HEK293 (cell line): Measurements from ENCODE around the gene TECR.

Source experiments
- CTCF ChIP-seq: fragments of 450-650 bp; formaldehyde crosslinking; IDR thresholded peaks from 2 replicates; pipeline ENCODE4 v1.5.1; 2016; ENCODE audit warnings: missing biosample characterization, missing genetic modification characterization
- GLI4 ChIP-seq: fragments of 450-650 bp; formaldehyde crosslinking; IDR thresholded peaks from 2 replicates; pipeline ENCODE4 v1.5.1; 2016; ENCODE audit warnings: missing biosample characterization, missing genetic modification characterization
- KLF7 ChIP-seq: fragments of 450-650 bp; formaldehyde crosslinking; IDR thresholded peaks from 2 replicates; pipeline ENCODE4 v1.5.1; 2016; ENCODE audit warnings: missing biosample characterization, missing genetic modification characterization, borderline replicate concordance
- KLF8 ChIP-seq: fragments of 450-650 bp; formaldehyde crosslinking; IDR thresholded peaks from 2 replicates; pipeline ENCODE4 v1.5.1; 2016; ENCODE audit warnings: missing biosample characterization, missing genetic modification characterization
- OSR2 ChIP-seq: fragments of 450-650 bp; formaldehyde crosslinking; IDR thresholded peaks from 2 replicates; pipeline ENCODE4 v1.5.1; 2016; ENCODE audit warnings: missing biosample characterization, missing genetic modification characterization
- OVOL3 ChIP-seq: fragments of 450-650 bp; formaldehyde crosslinking; IDR thresholded peaks from 2 replicates; pipeline ENCODE4 v1.5.1; 2016; ENCODE audit warnings: missing biosample characterization, missing genetic modification characterization
- PBX3 ChIP-seq: sonication (generic); formaldehyde crosslinking; IDR thresholded peaks from 2 replicates; pipeline ENCODE4 v1.8.1; 2022; ENCODE audit warnings: mild to moderate bottlenecking, moderate library complexity, missing genetic modification reagents
- SP7 ChIP-seq: fragments of 450-650 bp; formaldehyde crosslinking; IDR thresholded peaks from 2 replicates; pipeline ENCODE4 v1.5.1; 2016; ENCODE audit warnings: missing biosample characterization, missing genetic modification characterization
- TCF7L2 ChIP-seq: IDR thresholded peaks from 2 replicates; pipeline ENCODE4 v1.6.1; 2011; ENCODE audit warnings: low read depth, mild to moderate bottlenecking, inconsistent platforms, low read length, moderate library complexity, borderline replicate concordance
- ZBTB21 ChIP-seq: fragments of 450-650 bp; formaldehyde crosslinking; IDR thresholded peaks from 2 replicates; pipeline ENCODE4 v1.5.1; 2017; ENCODE audit warnings: missing biosample characterization, missing genetic modification characterization
- ZBTB8A ChIP-seq: fragments of 450-650 bp; formaldehyde crosslinking; IDR thresholded peaks from 2 replicates; pipeline ENCODE4 v1.5.1; 2016; ENCODE audit warnings: missing biosample characterization, missing genetic modification characterization
- ZEB2 ChIP-seq: fragments of 450-650 bp; formaldehyde crosslinking; IDR thresholded peaks from 2 replicates; pipeline ENCODE4 v1.5.1; 2016; ENCODE audit warnings: missing biosample characterization, missing genetic modification characterization
- ZFP37 ChIP-seq: fragments of 450-650 bp; formaldehyde crosslinking; IDR thresholded peaks from 2 replicates; pipeline ENCODE4 v1.5.1; 2016; ENCODE audit warnings: missing biosample characterization, missing genetic modification characterization
- ZNF138 ChIP-seq: fragments of 450-650 bp; formaldehyde crosslinking; IDR thresholded peaks from 2 replicates; pipeline ENCODE4 v1.5.1; 2016; ENCODE audit warnings: missing biosample characterization, missing genetic modification characterization, borderline replicate concordance
- ZNF140 ChIP-seq: fragments of 450-650 bp; formaldehyde crosslinking; IDR thresholded peaks from 2 replicates; pipeline ENCODE4 v1.5.1; 2016; ENCODE audit warnings: missing biosample characterization, missing genetic modification characterization
- ZNF146 ChIP-seq: fragments of 450-650 bp; formaldehyde crosslinking; IDR thresholded peaks from 2 replicates; pipeline ENCODE4 v1.5.1; 2016; ENCODE audit warnings: missing biosample characterization, missing genetic modification characterization
- ZNF2 ChIP-seq: fragments of 450-650 bp; formaldehyde crosslinking; IDR thresholded peaks from 2 replicates; pipeline ENCODE4 v1.5.1; 2016; ENCODE audit warnings: missing biosample characterization, missing genetic modification characterization
- ZNF248 ChIP-seq: fragments of 450-650 bp; formaldehyde crosslinking; IDR thresholded peaks from 2 replicates; pipeline ENCODE4 v1.5.1; 2017; ENCODE audit warnings: missing biosample characterization, missing genetic modification characterization
- ZNF266 ChIP-seq: fragments of 450-650 bp; formaldehyde crosslinking; IDR thresholded peaks from 2 replicates; pipeline ENCODE4 v1.5.1; 2016; ENCODE audit warnings: missing biosample characterization, missing genetic modification characterization, low read depth
- ZNF341 ChIP-seq: fragments of 450-650 bp; formaldehyde crosslinking; IDR thresholded peaks from 2 replicates; pipeline ENCODE4; 2016; ENCODE audit warnings: low read depth, missing biosample characterization, missing genetic modification characterization
- ZNF394 ChIP-seq: fragments of 450-650 bp; formaldehyde crosslinking; IDR thresholded peaks from 2 replicates; pipeline ENCODE4 v1.5.1; 2016; ENCODE audit warnings: missing biosample characterization, missing genetic modification characterization, mild to moderate bottlenecking, moderate library complexity, borderline replicate concordance
- ZNF426 ChIP-seq: fragments of 450-650 bp; formaldehyde crosslinking; IDR thresholded peaks from 2 replicates; pipeline ENCODE4 v1.5.1; 2017; ENCODE audit warnings: missing biosample characterization, missing genetic modification characterization, mild to moderate bottlenecking, inconsistent platforms, moderate library complexity
- ZNF501 ChIP-seq: fragments of 450-650 bp; formaldehyde crosslinking; IDR thresholded peaks from 2 replicates; pipeline ENCODE4 v1.5.1; 2016; ENCODE audit warnings: missing biosample characterization, missing genetic modification characterization
- ZNF544 ChIP-seq: fragments of 450-650 bp; formaldehyde crosslinking; IDR thresholded peaks from 2 replicates; pipeline ENCODE4 v1.5.0; 2017; ENCODE audit warnings: missing biosample characterization, missing genetic modification characterization
- ZNF549 ChIP-seq: fragments of 450-650 bp; IDR thresholded peaks from 2 replicates; pipeline ENCODE4 v1.5.1; 2018; ENCODE audit warnings: missing biosample characterization, missing genetic modification characterization, mild to moderate bottlenecking, inconsistent platforms, moderate library complexity
- ZNF555 ChIP-seq: fragments of 450-650 bp; formaldehyde crosslinking; conservative IDR thresholded peaks from 2 replicates; pipeline ENCODE4 v1.5.1; 2017; ENCODE audit warnings: missing biosample characterization, mild to moderate bottlenecking, missing genetic modification characterization, inconsistent platforms
- ZNF623 ChIP-seq: fragments of 450-650 bp; formaldehyde crosslinking; IDR thresholded peaks from 2 replicates; pipeline ENCODE4 v1.5.1; 2016; ENCODE audit warnings: missing biosample characterization, missing genetic modification characterization
- ZNF76 ChIP-seq: fragments of 450-650 bp; formaldehyde crosslinking; IDR thresholded peaks from 2 replicates; pipeline ENCODE4; 2016; ENCODE audit warnings: low read depth, missing biosample characterization, missing genetic modification characterization, borderline replicate concordance
- TF ChIP-seq, protein P1 (sequence below): fragments of 450-650 bp; formaldehyde crosslinking; optimal IDR thresholded peaks from 2 replicates; pipeline ENCODE3; 2016; ENCODE audit warnings: missing biosample characterization, mild to moderate bottlenecking, missing genetic modification characterization
- TF ChIP-seq, protein P2 (sequence below): fragments of 450-650 bp; formaldehyde crosslinking; IDR thresholded peaks from 2 replicates; pipeline ENCODE4 v1.5.1; 2016; ENCODE audit warnings: missing biosample characterization, missing genetic modification characterization
- TF ChIP-seq, protein P3 (sequence below): fragments of 450-650 bp; formaldehyde crosslinking; IDR thresholded peaks from 2 replicates; pipeline ENCODE4 v1.5.1; 2016; ENCODE audit warnings: missing biosample characterization, missing genetic modification characterization

The TECR gene

GRCh38 chr19:14556662-14557188 is 27.3 kb downstream of the TECR start (continued):
- peak; percentile 82 for TF ChIP-seq ZNF426 (tag by site-specific recombination)
- peak; percentile 51; the same call in 1 of the 2 replicates for TF ChIP-seq ZFP37 (tag by site-specific recombination)
- peak; percentile 47; the same call in 1 of the 2 replicates for TF ChIP-seq ZNF2 (tag by site-specific recombination)
- peak; percentile 93 for TF ChIP-seq ZNF394 (tag by site-specific recombination)
- peak; percentile 59; the same call in 1 of the 2 replicates for TF ChIP-seq ZNF140
- peak; percentile 60; the same call in 1 of the 2 replicates for TF ChIP-seq ZNF138 (tag by site-specific recombination)
- TF ChIP-seq ZEB2 (tag by site-specific recombination), result peak; percentile 74
- TF ChIP-seq OVOL3 (tag by site-specific recombination), result 0 out of 2 replicates have a peak, but pooled peaks have one; percentile 35
- TF ChIP-seq ZNF76 (tag by site-specific recombination), result 0 out of 2 replicates have a peak, but pooled peaks have one; percentile 31
- TF ChIP-seq SP7 (tag by site-specific recombination), result peak; percentile 32; the same call in 1 of the 2 replicates
- TF ChIP-seq ZNF146 (tag by site-specific recombination), result no peak
- TF ChIP-seq ZNF341 (tag by site-specific recombination), result peak; percentile 58; the same call in 1 of the 2 replicates
- no peak for TF ChIP-seq ZNF544
- peak; percentile 47; the same call in 1 of the 2 replicates for TF ChIP-seq KLF7 (tag by site-specific recombination)
- no peak for TF ChIP-seq ZNF549 (tag by site-specific recombination)
- TF ChIP-seq ZBTB21, result peak; percentile 41; the same call in 1 of the 2 replicates
- TF ChIP-seq, protein P1, sequence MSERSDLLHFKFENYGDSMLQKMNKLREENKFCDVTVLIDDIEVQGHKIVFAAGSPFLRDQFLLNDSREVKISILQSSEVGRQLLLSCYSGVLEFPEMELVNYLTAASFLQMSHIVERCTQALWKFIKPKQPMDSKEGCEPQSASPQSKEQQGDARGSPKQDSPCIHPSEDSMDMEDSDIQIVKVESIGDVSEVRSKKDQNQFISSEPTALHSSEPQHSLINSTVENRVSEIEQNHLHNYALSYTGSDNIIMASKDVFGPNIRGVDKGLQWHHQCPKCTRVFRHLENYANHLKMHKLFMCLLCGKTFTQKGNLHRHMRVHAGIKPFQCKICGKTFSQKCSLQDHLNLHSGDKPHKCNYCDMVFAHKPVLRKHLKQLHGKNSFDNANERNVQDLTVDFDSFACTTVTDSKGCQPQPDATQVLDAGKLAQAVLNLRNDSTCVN (tag by site-specific recombination), result peak; percentile 23
- TF ChIP-seq ZBTB8A (tag by site-specific recombination), result peak; percentile 66
- no peak for TF ChIP-seq GLI4 (tag by site-specific recombination)
- peak; percentile 74; the same call in 1 of the 2 replicates for TF ChIP-seq KLF8 (tag by site-specific recombination)
- 0 out of 2 replicates have a peak, but pooled peaks have one; percentile 10 for TF ChIP-seq OSR2 (tag by site-specific recombination)
- peak; percentile 79 for TF ChIP-seq ZNF623
- no peak for TF ChIP-seq PBX3 (CRISPR knock-in tag)
- TF ChIP-seq TCF7L2, result no peak
- no peak for TF ChIP-seq ZNF248 (tag by site-specific recombination)
- TF ChIP-seq, protein P2, sequence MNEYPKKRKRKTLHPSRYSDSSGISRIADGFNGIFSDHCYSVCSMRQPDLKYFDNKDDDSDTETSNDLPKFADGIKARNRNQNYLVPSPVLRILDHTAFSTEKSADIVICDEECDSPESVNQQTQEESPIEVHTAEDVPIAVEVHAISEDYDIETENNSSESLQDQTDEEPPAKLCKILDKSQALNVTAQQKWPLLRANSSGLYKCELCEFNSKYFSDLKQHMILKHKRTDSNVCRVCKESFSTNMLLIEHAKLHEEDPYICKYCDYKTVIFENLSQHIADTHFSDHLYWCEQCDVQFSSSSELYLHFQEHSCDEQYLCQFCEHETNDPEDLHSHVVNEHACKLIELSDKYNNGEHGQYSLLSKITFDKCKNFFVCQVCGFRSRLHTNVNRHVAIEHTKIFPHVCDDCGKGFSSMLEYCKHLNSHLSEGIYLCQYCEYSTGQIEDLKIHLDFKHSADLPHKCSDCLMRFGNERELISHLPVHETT (tag by site-specific recombination), result 0 out of 2 replicates have a peak, but pooled peaks have one; percentile 19
- peak; percentile 66 for TF ChIP-seq ZNF266 (tag by site-specific recombination)
- peak; percentile 93 for TF ChIP-seq CTCF (tag by site-specific recombination)
- TF ChIP-seq, protein P3, sequence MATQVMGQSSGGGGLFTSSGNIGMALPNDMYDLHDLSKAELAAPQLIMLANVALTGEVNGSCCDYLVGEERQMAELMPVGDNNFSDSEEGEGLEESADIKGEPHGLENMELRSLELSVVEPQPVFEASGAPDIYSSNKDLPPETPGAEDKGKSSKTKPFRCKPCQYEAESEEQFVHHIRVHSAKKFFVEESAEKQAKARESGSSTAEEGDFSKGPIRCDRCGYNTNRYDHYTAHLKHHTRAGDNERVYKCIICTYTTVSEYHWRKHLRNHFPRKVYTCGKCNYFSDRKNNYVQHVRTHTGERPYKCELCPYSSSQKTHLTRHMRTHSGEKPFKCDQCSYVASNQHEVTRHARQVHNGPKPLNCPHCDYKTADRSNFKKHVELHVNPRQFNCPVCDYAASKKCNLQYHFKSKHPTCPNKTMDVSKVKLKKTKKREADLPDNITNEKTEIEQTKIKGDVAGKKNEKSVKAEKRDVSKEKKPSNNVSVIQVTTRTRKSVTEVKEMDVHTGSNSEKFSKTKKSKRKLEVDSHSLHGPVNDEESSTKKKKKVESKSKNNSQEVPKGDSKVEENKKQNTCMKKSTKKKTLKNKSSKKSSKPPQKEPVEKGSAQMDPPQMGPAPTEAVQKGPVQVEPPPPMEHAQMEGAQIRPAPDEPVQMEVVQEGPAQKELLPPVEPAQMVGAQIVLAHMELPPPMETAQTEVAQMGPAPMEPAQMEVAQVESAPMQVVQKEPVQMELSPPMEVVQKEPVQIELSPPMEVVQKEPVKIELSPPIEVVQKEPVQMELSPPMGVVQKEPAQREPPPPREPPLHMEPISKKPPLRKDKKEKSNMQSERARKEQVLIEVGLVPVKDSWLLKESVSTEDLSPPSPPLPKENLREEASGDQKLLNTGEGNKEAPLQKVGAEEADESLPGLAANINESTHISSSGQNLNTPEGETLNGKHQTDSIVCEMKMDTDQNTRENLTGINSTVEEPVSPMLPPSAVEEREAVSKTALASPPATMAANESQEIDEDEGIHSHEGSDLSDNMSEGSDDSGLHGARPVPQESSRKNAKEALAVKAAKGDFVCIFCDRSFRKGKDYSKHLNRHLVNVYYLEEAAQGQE, result peak; percentile 60; the same call in 1 of the 2 replicates
- TF ChIP-seq ZNF501 (tag by site-specific recombination), result peak; percentile 61; the same call in 1 of the 2 replicates
- TF ChIP-seq ZNF555 (tag by site-specific recombination), result no peak; the same call in 1 of the 2 replicates
